ENCODE data around the gene NUP98.
A peak's percentile ranks its signal among the peaks of the same experiment; 100 is the strongest.
"Not testable (repeated sequence)": the region's sequence is repeated elsewhere in the genome, so short reads cannot be mapped to it uniquely, and the experiment has no call there.

The NUP98 gene

GRCh38 chr11:3795131-3796001 is 2.0 kb downstream of the NUP98 start:
- TF ChIP-seq CTCF (conservative IDR thresholded peaks at IDR 0.05; ENCODE audit: control insufficient read depth, insufficient read depth, low read depth, low read length), result no peak
- peak overlapping the region; percentile 95 for H3K4me3 ChIP-seq (ENCODE audit: control insufficient read depth, low read depth, low read length)
- no peak for DNase-seq (ENCODE audit: low read depth)

GRCh38 chr11:3794387-3794786 is 3.0 kb downstream of the NUP98 start:
- not testable (repeated sequence) for DNase-seq (ENCODE audit: low read depth); H3K4me3 ChIP-seq (ENCODE audit: control insufficient read depth, low read depth, low read length)

GRCh38 chr11:3786781-3787428 is 10.4 kb downstream of the NUP98 start:
- no peak overlapping the region for H3K4me3 ChIP-seq (ENCODE audit: control insufficient read depth, low read depth, low read length)
- no peak for DNase-seq (ENCODE audit: low read depth)
- no peak for TF ChIP-seq CTCF (conservative IDR thresholded peaks at IDR 0.05; ENCODE audit: control insufficient read depth, insufficient read depth, low read depth, low read length)

- H3K4me3 ChIP-seq (ENCODE audit: control insufficient read depth, low read depth, low read length), result no peak overlapping the region
- no peak for DNase-seq (ENCODE audit: low read depth)
- no peak for TF ChIP-seq CTCF (conservative IDR thresholded peaks at IDR 0.05; ENCODE audit: control insufficient read depth, insufficient read depth, low read depth, low read length)
Observed at GRCh38 chr11:3783611-3784010, 13.7 kb downstream of the NUP98 start.

GRCh38 chr11:3782963-3783362 is 14.4 kb downstream of the NUP98 start:
- H3K4me3 ChIP-seq (ENCODE audit: control insufficient read depth, low read depth, low read length), result no peak overlapping the region
- DNase-seq (ENCODE audit: low read depth), result no peak
- no peak for TF ChIP-seq CTCF (conservative IDR thresholded peaks at IDR 0.05; ENCODE audit: control insufficient read depth, insufficient read depth, low read depth, low read length)

- no peak for TF ChIP-seq CTCF (conservative IDR thresholded peaks at IDR 0.05; ENCODE audit: control insufficient read depth, insufficient read depth, low read depth, low read length)
- peak; percentile 54 for DNase-seq (ENCODE audit: low read depth)
- H3K4me3 ChIP-seq (ENCODE audit: control insufficient read depth, low read depth, low read length), result no peak overlapping the region
Observed at GRCh38 chr11:3781423-3781822, 15.9 kb downstream of the NUP98 start.

- TF ChIP-seq CTCF (conservative IDR thresholded peaks at IDR 0.05; ENCODE audit: control insufficient read depth, insufficient read depth, low read depth, low read length), result no peak
- H3K4me3 ChIP-seq (ENCODE audit: control insufficient read depth, low read depth, low read length), result no peak overlapping the region
- DNase-seq (ENCODE audit: low read depth), result peak; percentile 26
Observed at GRCh38 chr11:3775736-3776406, 21.5 kb downstream of the NUP98 start.
